Esophagus muscularis mucosa (tissue), 4 donors: ENCODE data around the gene LRRC4. TPM values are rescaled to one million over a fixed set of nuclear protein-coding genes. Genes with fewer than 3 reads are reported as not detected.

Experiments
- DNase-seq: peaks from one replicate; pipeline ENCODE4 v3.0.0-alpha.2; 2017; ENCODE audit errors: extremely low spot score
- H3K27ac ChIP-seq, 4 donors: fragments of 200-600 bp; sonication (generic); replicated peaks in 1 of 4; 1 replicate in 3 of 4; 2 replicates in 1 of 4; pipeline ENCODE4 v1.5.1; 2016 to 2019; ENCODE audit warnings: mild to moderate bottlenecking in 1 of 4
- H3K27me3 ChIP-seq, 4 donors: fragments of 200-600 bp; sonication (generic); one replicate each; pipeline versions ENCODE4 v1.5.1 to v1.6.0; 2016 to 2019
- H3K36me3 ChIP-seq, 4 donors: fragments of 200-600 bp; sonication (generic); one replicate each; pipeline ENCODE4 v1.5.1; 2016 to 2019
- H3K4me1 ChIP-seq, 4 donors: fragments of 200-600 bp; sonication (generic); one replicate each; pipeline ENCODE4 v1.5.1; 2016 to 2019
- H3K4me3 ChIP-seq, 4 donors: fragments of 200-600 bp; sonication (generic); 1 replicate in 2 of 4; 2 replicates in 2 of 4; pipeline ENCODE4 v1.5.1; 2016 to 2019; ENCODE audit warnings: mild to moderate bottlenecking in 4 of 4, moderate library complexity in 1 of 4
- H3K9me3 ChIP-seq, 4 donors: fragments of 200-600 bp; sonication (generic); 1 replicate in 3 of 4; 2 replicates in 1 of 4; pipeline ENCODE4 v1.5.1; 2016 to 2019
- CTCF ChIP-seq, 3 experiments: fragments of 200-600 bp in 2 of 3; fragments of 450-650 bp in 1 of 3; sonication (generic) in 2 of 3; IDR thresholded peaks; one replicate each; pipeline ENCODE4 v1.5.1; 2017 to 2019; ENCODE audit warnings: antibody characterized with exemption in 3 of 3, mild to moderate bottlenecking in 2 of 3, moderate library complexity in 1 of 3
- EP300 ChIP-seq: sonication (generic); formaldehyde crosslinking; IDR thresholded peaks from one replicate; pipeline ENCODE4 v1.6.1; 2017; ENCODE audit warnings: antibody characterized with exemption
- POLR2A ChIP-seq: fragments of 450-650 bp; IDR thresholded peaks from one replicate; pipeline ENCODE4 v1.6.1; 2017; ENCODE audit warnings: antibody characterized with exemption, moderate library complexity, mild to moderate bottlenecking, low read depth
- POLR2AphosphoS5 ChIP-seq, 2 donors: sonication (generic); formaldehyde crosslinking; IDR thresholded peaks; one replicate each; pipeline ENCODE4 v1.6.1; 2017; ENCODE audit warnings: antibody characterized with exemption in 2 of 2
- WGBS: methylation state at CpG from one replicate; pipeline ENCODE4 v1.1.5; 2018; 5-methylcytosine and 5-hydroxymethylcytosine counted together
- intact Hi-C: fragments of 100-400 bp; cut with DNase I; formaldehyde crosslinking; loops from one replicate; pipeline ENCODE4 v1.15.1; 2023
- total RNA-seq, 4 donors: library from RNA; depleted of rRNA; stranded (reverse); fragments of >200 nt; gene quantifications; one replicate each; pipeline versions ENCODE4 v1.1.0 to v1.2.1, GENCODE V29; 2016

The LRRC4 gene
- total RNA-seq, 4 donors from 2014 or later: under 0.01 to 1.3 (median 0.79) TPM

- Histone ChIP-seq H3K4me1 (peaks cover 6 to 19% (median 10%) of the 10 kb centered on the region in 4 donors), H3K27me3 (no peaks in the 10 kb centered on the region), H3K9me3 (no peaks in the 10 kb centered on the region), H3K36me3 (peaks cover 1 to 60% (median 39%) of the 10 kb centered on the region in 4 donors), H3K27ac (no peak overlapping the region), H3K4me3 (no peak overlapping the region)
- no peak for DNase-seq
- 88% methylated on average over 8 of the region's 8 CpGs for WGBS
- no peak for TF ChIP-seq CTCF (IDR thresholded peaks at IDR 0.05)
- intact Hi-C loops: no loop called here
Observed at GRCh38 chr7:128076196-128076795, 45.1 kb upstream of the LRRC4 start.

- no peaks in the 10 kb centered on the region for H3K27me3 ChIP-seq
- no peak overlapping the region for H3K27ac ChIP-seq
- TF ChIP-seq POLR2A: no peak
- no peak for TF ChIP-seq CTCF (IDR thresholded peaks at IDR 0.05)
- TF ChIP-seq EP300: no peak
- TF ChIP-seq POLR2AphosphoS5 (IDR thresholded peaks at IDR 0.05): no peak
- 75% methylated on average over 10 of the region's 12 CpGs for WGBS
- peaks cover 0 to 51% (median 36%) of the 10 kb centered on the region in 4 donors for H3K36me3 ChIP-seq
- no peak overlapping the region for H3K4me3 ChIP-seq
- no peak for DNase-seq
- peaks cover 6 to 19% (median 10%) of the 10 kb centered on the region in 4 donors for H3K4me1 ChIP-seq
- intact Hi-C loops: no loop called here
- no peaks in the 10 kb centered on the region for H3K9me3 ChIP-seq
Observed at GRCh38 chr7:128075242-128076095, 44.2 kb upstream of the LRRC4 start.

- WGBS: no CpG with 5 or more reads among the region's 6 CpGs
- H3K36me3 ChIP-seq: peaks cover 0 to 44% (median 36%) of the 10 kb centered on the region in 4 donors
- intact Hi-C loops: no loop called here
- no peak for DNase-seq
- H3K4me3 ChIP-seq: no peak overlapping the region
- H3K4me1 ChIP-seq: peaks cover 6 to 19% (median 10%) of the 10 kb centered on the region in 4 donors
- no peak for TF ChIP-seq CTCF (IDR thresholded peaks at IDR 0.05)
- TF ChIP-seq POLR2A: no peak
- H3K27me3 ChIP-seq: no peaks in the 10 kb centered on the region
- no peak overlapping the region for H3K27ac ChIP-seq
- no peaks in the 10 kb centered on the region for H3K9me3 ChIP-seq
Observed at GRCh38 chr7:128074736-128075135, 43.5 kb upstream of the LRRC4 start.

GRCh38 chr7:128074336-128074735 lies 43.1 kb upstream of the LRRC4 start:
- peaks cover 0 to 41% (median 35%) of the 10 kb centered on the region in 4 donors for H3K36me3 ChIP-seq
- TF ChIP-seq POLR2A: no peak
- TF ChIP-seq POLR2AphosphoS5 (IDR thresholded peaks at IDR 0.05): no peak
- no peaks in the 10 kb centered on the region for H3K27me3 ChIP-seq
- no peak overlapping the region for H3K4me3 ChIP-seq
- H3K9me3 ChIP-seq: no peaks in the 10 kb centered on the region
- no peak for DNase-seq
- 89% methylated on average over 19 of the region's 19 CpGs for WGBS
- intact Hi-C loops: no loop called here
- peaks cover 6 to 19% (median 10%) of the 10 kb centered on the region in 4 donors for H3K4me1 ChIP-seq
- H3K27ac ChIP-seq: no peak overlapping the region

GRCh38 chr7:128073671-128074310 lies 42.6 kb upstream of the LRRC4 start:
- Histone ChIP-seq H3K9me3 (no peaks in the 10 kb centered on the region), H3K4me3 (no peak overlapping the region), H3K27me3 (no peaks in the 10 kb centered on the region), H3K36me3 (peaks cover 0 to 38% (median 32%) of the 10 kb centered on the region in 4 donors), H3K4me1 (peaks cover 6 to 19% (median 10%) of the 10 kb centered on the region in 4 donors), H3K27ac (no peak overlapping the region)
- intact Hi-C loops: no loop called here
- no peak for TF ChIP-seq EP300
- no peak for TF ChIP-seq POLR2A
- TF ChIP-seq CTCF (IDR thresholded peaks at IDR 0.05): no peak
- TF ChIP-seq POLR2AphosphoS5 (IDR thresholded peaks at IDR 0.05): no peak
- 85% methylated on average over 15 of the region's 15 CpGs for WGBS
- no peak for DNase-seq
